HCT116 (cell line): Measurements from ENCODE around the gene ZBTB20. TPM values are rescaled to one million over a fixed set of nuclear protein-coding genes. Genes with fewer than 3 reads are reported as not detected.

Experiments
- ATAC-seq: fragments of 200-7000 bp; cut with Tn5 transposase; 2 replicates; pipeline ENCODE4 v1.9.1; 2020; ENCODE audit warnings: mild to moderate bottlenecking, moderate library complexity
- BruUV-seq: library from RNA; stranded (reverse); fragments of 400-500 nt; replicated peaks from 2 replicates; lab custom pipeline; 2021; lab: Mats Ljungman, UMichigan
- CTCF ChIA-PET: fragments of 300-600 bp; sonication (Branson Sonifier 250); formaldehyde crosslinking; loops from one replicate; lab custom pipeline; 2021; ENCODE audit warnings: antibody characterized with exemption; lab: Charles Lee
- POLR2A ChIA-PET: fragments of 300-600, 350-600 bp; sonication (Branson Sonifier 250); formaldehyde crosslinking; loops from one replicate; lab custom pipeline; 2021; ENCODE audit warnings: antibody characterized with exemption; lab: Charles Lee
- RAD21 ChIA-PET, 2 experiments: fragments of 300-600 bp; sonication (Branson Sonifier 250); formaldehyde crosslinking; loops; one replicate each; lab custom pipeline; 2023; ENCODE audit warnings: low total read pairs in 2 of 2; ENCODE audit not compliant: uncharacterized antibody in 2 of 2, unreplicated experiment in 2 of 2, low non-redundant PET in 1 of 2; lab: Charles Lee
- DNase-seq: peaks from one replicate; pipeline ENCODE4 v3.0.0-alpha.2; 2010; ENCODE audit warnings: low read depth, low spot score
- H2AFZ ChIP-seq: fragments of 200-600 bp; shearing (Covaris generic), sonication (generic); 2 replicates; pipeline ENCODE4 v1.6.1; 2017; ENCODE audit warnings: low read depth, mixed run types, mixed read lengths, antibody characterized with exemption, low read length; ENCODE audit not compliant: poor library complexity, severe bottlenecking
- H3K27ac ChIP-seq: 2 replicates; pipeline ENCODE4 v1.5.1; 2012; ENCODE audit warnings: low read depth, low read length
- H3K27me3 ChIP-seq: fragments of 200-600 bp; sonication (generic); 2 replicates; pipeline ENCODE4 v1.6.1; 2016; ENCODE audit warnings: mixed run types, low read length, mixed read lengths; ENCODE audit not compliant: insufficient read depth
- H3K36me3 ChIP-seq, 2 experiments: fragments of 200-500 bp in 1 of 2; fragments of 200-600 bp in 1 of 2; sonication (Bioruptor generic) in 1 of 2; sonication (generic) in 1 of 2; 2 replicates each; pipeline versions ENCODE4 v1.5.1 to v1.6.1; 2014 to 2016; ENCODE audit warnings: low read length in 2 of 2, inconsistent platforms in 1 of 2, mixed read lengths in 1 of 2, mixed run types in 1 of 2; ENCODE audit not compliant: insufficient read depth in 2 of 2, control insufficient read depth in 1 of 2
- H3K4me1 ChIP-seq, 2 experiments: fragments of 200-600 bp in 1 of 2; sonication (generic) in 1 of 2; 2 replicates each; pipeline versions ENCODE4 v1.5.1 to v1.6.1; 2012 to 2017; ENCODE audit warnings: low read length in 2 of 2, inconsistent platforms in 1 of 2, mild to moderate bottlenecking in 1 of 2, mixed read lengths in 1 of 2, mixed run types in 1 of 2, moderate library complexity in 1 of 2; ENCODE audit not compliant: insufficient read depth in 2 of 2, control insufficient read depth in 1 of 2
- H3K4me2 ChIP-seq: fragments of 200-600 bp; sonication (generic); 2 replicates; pipeline ENCODE4 v1.6.1; 2017; ENCODE audit warnings: mixed run types, low read length, mixed read lengths
- H3K4me3 ChIP-seq, 2 experiments: fragments of 200-600 bp in 1 of 2; sonication (generic) in 1 of 2; replicated peaks in 1 of 2; 2 replicates each; pipeline ENCODE4 v1.5.1; 2011 to 2016; ENCODE audit warnings: low read length in 2 of 2, control low read depth in 1 of 2, low read depth in 1 of 2, mild to moderate bottlenecking in 1 of 2, mixed read lengths in 1 of 2, mixed run types in 1 of 2
- H3K79me2 ChIP-seq: fragments of 200-600 bp; sonication (generic); 2 replicates; pipeline ENCODE4 v1.6.1; 2017; ENCODE audit warnings: mild to moderate bottlenecking, mixed run types, low read length, moderate library complexity, mixed read lengths; ENCODE audit not compliant: insufficient read depth
- H3K9ac ChIP-seq: fragments of 200-600 bp; sonication (generic); 2 replicates; pipeline ENCODE4 v1.6.1; 2016; ENCODE audit warnings: low read length, mixed read lengths
- H3K9me2 ChIP-seq: fragments of 200-600 bp; sonication (generic), shearing (Covaris generic); 2 replicates; pipeline ENCODE4 v1.6.1; 2017; ENCODE audit warnings: mixed run types, mild to moderate bottlenecking, moderate library complexity; ENCODE audit not compliant: insufficient read depth
- H3K9me3 ChIP-seq, 2 experiments: fragments of 200-500 bp in 1 of 2; fragments of 200-600 bp in 1 of 2; sonication (Bioruptor generic) in 1 of 2; sonication (generic) in 1 of 2; 2 replicates each; pipeline ENCODE4 v1.6.1; 2014 to 2017; ENCODE audit warnings: low read length in 2 of 2, mixed read lengths in 2 of 2, inconsistent platforms in 1 of 2, low read depth in 1 of 2, mild to moderate bottlenecking in 1 of 2, mixed run types in 1 of 2, moderate library complexity in 1 of 2; ENCODE audit not compliant: control insufficient read depth in 1 of 2, insufficient read depth in 1 of 2
- H4K20me1 ChIP-seq: fragments of 200-600 bp; sonication (generic), shearing (Covaris generic); 2 replicates; pipeline ENCODE4 v1.6.1; 2017; ENCODE audit warnings: mixed run types, mild to moderate bottlenecking, moderate library complexity; ENCODE audit not compliant: insufficient read depth
- ATF3 ChIP-seq: IDR thresholded peaks from 2 replicates; pipeline ENCODE4 v1.6.1; 2012
- ELF1 ChIP-seq: IDR thresholded peaks from 2 replicates; pipeline ENCODE4 v1.6.1; 2012; ENCODE audit warnings: low read depth, borderline replicate concordance
- EZH2 ChIP-seq: fragments of 200-600 bp; sonication (generic); IDR thresholded peaks from 2 replicates; pipeline ENCODE4 v1.6.1; 2017; ENCODE audit warnings: antibody characterized with exemption, mixed run types
- EZH2phosphoT487 ChIP-seq: fragments of 200-600 bp; IDR thresholded peaks from 2 replicates; pipeline ENCODE4 v1.6.1; 2018; ENCODE audit warnings: antibody characterized with exemption, borderline replicate concordance
- POLR2A ChIP-seq: IDR thresholded peaks from 2 replicates; pipeline ENCODE4 v1.7.0; 2011; ENCODE audit warnings: borderline replicate concordance; ENCODE audit not compliant: insufficient read depth, insufficient read length; ENCODE audit errors: extremely low read depth
- POLR2AphosphoS5 ChIP-seq: IDR thresholded peaks from 2 replicates; pipeline ENCODE4 v1.6.1; 2011; ENCODE audit warnings: mild to moderate bottlenecking, low read depth, low read length, moderate library complexity
- REST ChIP-seq: IDR thresholded peaks from 2 replicates; pipeline ENCODE4 v1.6.1; 2012; ENCODE audit warnings: low read depth
- SP1 ChIP-seq: IDR thresholded peaks from 2 replicates; pipeline ENCODE4 v1.6.1; 2012; ENCODE audit warnings: low read depth
- TCF7L2 ChIP-seq: IDR thresholded peaks from 2 replicates; pipeline ENCODE4 v1.7.0; 2011; ENCODE audit warnings: borderline replicate concordance, inconsistent platforms; ENCODE audit not compliant: insufficient read depth, insufficient read length; ENCODE audit errors: extremely low read depth
- YY1 ChIP-seq: IDR thresholded peaks from 2 replicates; pipeline ENCODE4 v1.6.1; 2011; ENCODE audit warnings: low read length, low read depth, moderate library complexity, mild to moderate bottlenecking; ENCODE audit not compliant: insufficient replicate concordance; ENCODE audit errors: extremely low read depth
- ZBTB33 ChIP-seq: IDR thresholded peaks from 2 replicates; pipeline ENCODE4 v1.6.1; 2011; ENCODE audit warnings: mild to moderate bottlenecking, low read length, moderate library complexity; ENCODE audit not compliant: insufficient replicate concordance; ENCODE audit errors: extremely low read depth
- ZFX ChIP-seq: fragments of 450-650 bp; IDR thresholded peaks from 2 replicates; pipeline ENCODE4 v1.6.1; 2017
- ZNF274 ChIP-seq: fragments of 200-500 bp; sonication (Bioruptor generic); IDR thresholded peaks from 2 replicates; pipeline ENCODE4 v1.6.1; 2014; ENCODE audit warnings: mild to moderate bottlenecking, low read depth, low read length, inconsistent platforms
- intact Hi-C: fragments of 100-400 bp; cut with micrococcal nuclease; formaldehyde crosslinking; loops from 2 replicates; pipeline ENCODE4 v1.10.0; 2022
- total RNA-seq: library from RNA; stranded (reverse); gene quantifications from one replicate; pipeline ENCODE4 v1.2.1, GENCODE V29; 2021; ENCODE audit not compliant: unreplicated experiment

ZBTB20 gene
- total RNA-seq, 1 experiment from 2014 or later, result 42.1 TPM

DNA sequence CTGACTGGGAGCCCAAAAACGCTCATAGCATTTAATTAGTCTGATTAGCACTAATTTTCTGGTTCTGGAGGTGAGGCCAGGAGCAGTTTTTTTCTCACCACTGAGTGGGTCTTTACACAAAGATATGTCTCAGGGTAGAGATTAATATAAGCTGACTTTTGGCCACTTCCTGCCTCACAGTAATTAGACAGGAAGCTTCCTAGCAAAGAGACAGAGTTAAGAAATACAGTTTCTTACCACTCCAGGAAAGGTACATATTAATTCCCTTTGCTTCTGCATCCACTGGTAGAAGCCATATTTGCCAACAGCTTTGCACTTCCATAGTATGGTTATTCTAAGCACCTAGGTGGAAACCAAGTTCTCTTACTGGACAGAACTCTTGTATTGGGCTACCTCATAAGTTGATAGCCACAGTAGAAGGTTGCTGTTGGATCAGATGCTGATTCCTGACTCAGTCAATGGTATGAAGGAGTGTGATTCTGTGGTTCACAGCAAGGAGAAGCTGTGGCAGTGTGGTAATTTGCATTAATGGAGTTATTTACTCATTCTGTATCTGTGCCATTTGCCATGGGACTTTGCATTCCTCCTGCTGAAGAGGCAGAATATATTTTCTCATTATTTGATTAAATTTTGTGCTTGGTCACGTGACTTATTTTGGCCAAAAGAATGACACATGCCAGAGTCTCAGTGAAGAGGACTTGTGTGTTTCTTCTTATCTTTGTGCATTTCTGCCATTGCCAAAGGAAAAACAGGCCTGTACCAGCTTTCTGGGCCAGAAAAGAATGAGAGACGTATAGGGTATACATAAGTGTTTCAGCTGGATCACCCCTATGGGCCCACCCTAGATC, 17.5 kb upstream of the ZBTB20 start:
- Histone ChIP-seq H3K79me2 (no peaks in the 10 kb centered on the region), H3K36me3 (no peaks in the 10 kb centered on the region), H3K9ac (no peak overlapping the region), H3K4me2 (no peak overlapping the region), H3K9me2 (no peaks in the 10 kb centered on the region), H3K27me3 (no peaks in the 10 kb centered on the region), H3K4me1 (no peaks in the 10 kb centered on the region), H3K27ac (no peak overlapping the region), H3K9me3 (no peaks in the 10 kb centered on the region), H2AFZ (no peak overlapping the region), H3K4me3 (no peak overlapping the region), H4K20me1 (no peaks in the 10 kb centered on the region)
- ChIA-PET RAD21 (no interaction called here), POLR2A (no interaction called here), CTCF (no interaction called here)
- no peak for ATAC-seq
- TF ChIP-seq REST, result no peak
- no TSS peak for BruUV-seq
- no peak for DNase-seq
- intact Hi-C loops, result loop anchor here (10.0 kb wide), 1 partner anchor 800 kb away; no protein-coding TSS in a partner anchor

DNA sequence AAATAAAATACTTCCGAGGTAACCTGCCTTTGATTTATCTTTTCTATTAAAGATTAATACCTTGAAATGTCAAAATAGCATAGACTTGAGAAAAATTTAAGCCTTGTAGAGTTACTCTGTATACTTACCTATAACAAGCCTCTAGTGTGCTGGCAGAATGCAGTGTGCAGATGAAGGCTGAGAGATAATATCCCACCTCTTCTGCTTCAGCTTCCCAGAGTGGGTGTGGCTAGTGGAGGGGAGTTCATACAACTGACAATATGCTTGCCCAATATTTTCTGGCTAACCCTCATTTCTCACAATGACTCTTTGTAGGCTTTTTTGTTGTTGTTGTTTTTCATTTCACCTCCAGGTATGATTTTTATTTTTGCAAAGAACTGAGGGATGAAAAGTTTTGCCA, 15.7 kb upstream of the ZBTB20 start:
- ChIA-PET POLR2A (no interaction called here), RAD21 (no interaction called here), CTCF (no interaction called here)
- H3K9me3 ChIP-seq, result no peaks in the 10 kb centered on the region
- H3K4me3 ChIP-seq, result no peak overlapping the region
- BruUV-seq, result no TSS peak
- H4K20me1 ChIP-seq, result no peaks in the 10 kb centered on the region
- H2AFZ ChIP-seq, result no peak overlapping the region
- H3K27ac ChIP-seq, result no peak overlapping the region
- no peaks in the 10 kb centered on the region for H3K36me3 ChIP-seq
- DNase-seq (no peak), ATAC-seq (no peak)
- H3K27me3 ChIP-seq, result no peaks in the 10 kb centered on the region
- no peaks in the 10 kb centered on the region for H3K4me1 ChIP-seq
- H3K9me2 ChIP-seq, result no peaks in the 10 kb centered on the region
- intact Hi-C loops, result loop anchor here (10.0 kb wide), 1 partner anchor 798 kb away; no protein-coding TSS in a partner anchor
- H3K79me2 ChIP-seq, result no peaks in the 10 kb centered on the region
- no peak overlapping the region for H3K9ac ChIP-seq
- no peak overlapping the region for H3K4me2 ChIP-seq
- TF ChIP-seq ZNF274 (no peak), TCF7L2 (no peak), ATF3 (no peak), YY1 (no peak), ELF1 (no peak), EZH2 (no peak), ZFX (no peak), POLR2AphosphoS5 (no peak), EZH2phosphoT487 (no peak), SP1 (no peak), ZBTB33 (no peak), POLR2A (no peak)
